NCI-H1436 treated with DMSO at 0.1 percent for 48 hours (cell line): ENCODE results near the gene ETV7.

Experiments used
- DNase-seq: peaks from one replicate; lab custom pipeline; 2025; lab: John Stamatoyannopoulos, UW

The ETV7 gene

GRCh38 chr6:36319821-36320220 is 67.6 kb downstream of the ETV7 start:
- no peak for DNase-seq

GRCh38 chr6:36319436-36319762 is 68.1 kb downstream of the ETV7 start:
- no peak for DNase-seq

- DNase-seq: no peak
Measured at GRCh38 chr6:36318690-36319435, 68.6 kb downstream of the ETV7 start.

GRCh38 chr6:36317623-36318022 is 69.8 kb downstream of the ETV7 start:
- no peak for DNase-seq
